HG03432 (cell line): ENCODE results near the gene OXSM.

Experiments
- ATAC-seq: cut with Tn5 transposase; IDR thresholded peaks from one replicate; pipeline ENCODE4 v1.9.1; 2021; ENCODE audit warnings: mild to moderate bottlenecking, moderate library complexity; ENCODE audit not compliant: unreplicated experiment

Gene OXSM

DNA sequence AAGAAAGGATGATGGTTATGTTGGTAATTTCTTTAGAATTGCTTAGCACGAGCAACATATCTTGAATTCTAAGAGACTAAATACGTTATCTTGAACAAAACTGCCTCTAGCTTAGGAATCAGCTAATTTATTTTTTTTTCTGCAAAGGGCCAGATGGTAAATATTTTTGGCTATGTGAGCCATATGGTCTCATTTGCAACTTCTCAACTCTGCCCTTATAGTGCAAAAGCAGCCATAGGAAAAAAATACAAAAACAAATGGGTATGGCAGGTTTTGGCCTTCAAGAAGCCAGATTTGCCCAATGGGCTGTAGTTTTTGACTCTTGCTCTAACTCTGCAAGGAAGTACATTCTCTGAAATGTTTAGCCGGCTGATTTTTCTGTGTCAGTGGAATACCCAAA lies 11.9 kb downstream of the OXSM start:
- no peak for ATAC-seq

GRCh38 chr3:25803833-25804232 lies 13.9 kb downstream of the OXSM start:
- ATAC-seq: no peak

- no peak for ATAC-seq
These were observed 14.8 kb downstream of the OXSM start for GRCh38 chr3:25804676-25805075.

GRCh38 chr3:25812644-25813043 lies 22.8 kb downstream of the OXSM start:
- no peak for ATAC-seq

GRCh38 chr3:25817107-25817506 lies 27.2 kb downstream of the OXSM start:
- ATAC-seq: peak; percentile 58

DNA sequence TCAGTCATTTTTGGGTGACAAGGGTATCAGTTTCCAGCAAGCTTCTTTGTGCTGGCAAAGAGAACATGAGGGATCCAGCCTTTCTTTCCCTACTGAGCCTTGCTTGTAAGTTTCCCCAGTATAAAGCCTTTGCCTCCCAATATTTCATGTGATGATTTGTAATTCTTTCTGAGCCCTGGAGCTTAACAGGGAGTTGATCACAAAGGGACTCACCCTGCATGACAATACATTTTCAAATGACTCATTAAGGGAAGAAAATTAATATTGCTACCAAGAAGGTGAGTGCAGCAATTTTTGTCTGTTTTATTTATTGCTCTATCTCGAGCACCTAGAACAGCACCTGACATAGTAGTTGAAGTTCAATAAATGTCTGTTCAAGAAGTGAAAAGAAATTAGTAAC lies 27.7 kb downstream of the OXSM start:
- no peak for ATAC-seq

DNA sequence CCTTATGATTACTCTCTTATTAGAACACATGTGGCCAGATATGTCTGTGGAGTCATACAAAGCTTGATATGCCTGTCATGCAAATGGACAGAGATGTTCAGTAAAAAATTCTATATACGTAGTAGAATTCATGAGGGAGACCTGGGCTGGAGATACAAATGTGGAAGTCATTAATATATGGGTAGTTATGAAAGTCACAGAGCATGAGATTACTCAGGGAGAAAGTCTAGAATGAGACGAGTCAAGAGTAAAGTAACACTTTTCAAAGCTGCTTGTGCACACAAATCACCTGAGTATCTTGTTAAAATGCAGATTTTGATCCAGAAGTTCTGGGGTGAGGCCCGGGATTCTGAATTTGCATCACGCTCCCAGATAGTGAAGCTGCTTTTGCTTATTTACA lies 28.4 kb downstream of the OXSM start:
- ATAC-seq: no peak

GRCh38 chr3:25820366-25820765 lies 30.5 kb downstream of the OXSM start:
- no peak for ATAC-seq

- ATAC-seq: no peak
These were observed 31.1 kb downstream of the OXSM start for GRCh38 chr3:25820816-25821486.

GRCh38 chr3:25821746-25822573 lies 32.1 kb downstream of the OXSM start:
- no peak for ATAC-seq

GRCh38 chr3:25823314-25823713 lies 33.4 kb downstream of the OXSM start:
- ATAC-seq: no peak

- ATAC-seq: no peak
These were observed 36.6 kb downstream of the OXSM start for GRCh38 chr3:25826510-25826909.

GRCh38 chr3:25830373-25831280 lies 40.7 kb downstream of the OXSM start:
- no peak for ATAC-seq

DNA sequence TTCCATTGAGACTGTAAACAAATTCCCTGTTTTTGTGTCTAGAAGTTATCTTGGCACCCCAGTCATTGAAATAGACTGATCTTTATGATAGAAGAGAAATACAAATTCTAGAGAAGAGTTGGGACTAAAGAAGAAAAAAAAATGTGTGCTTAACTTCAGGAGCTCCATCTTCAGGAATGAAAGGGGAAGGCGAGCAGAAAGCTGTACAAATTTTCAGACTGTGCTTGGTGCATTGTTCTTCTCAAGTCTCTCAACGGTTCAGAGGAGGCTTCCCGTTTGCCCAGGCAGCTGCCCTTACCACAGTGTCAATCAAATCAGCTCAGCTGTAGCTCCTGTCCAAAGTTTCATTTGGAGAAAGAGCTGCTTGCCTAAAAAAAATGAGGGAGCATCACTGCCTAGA lies 41.7 kb downstream of the OXSM start:
- ATAC-seq: peak; percentile 52

GRCh38 chr3:25834346-25834745 lies 44.5 kb downstream of the OXSM start:
- peak; percentile 83 for ATAC-seq

- no peak for ATAC-seq
These were observed 46.7 kb downstream of the OXSM start for GRCh38 chr3:25836579-25836978.

GRCh38 chr3:25837038-25837437 lies 47.1 kb downstream of the OXSM start:
- ATAC-seq: no peak

DNA sequence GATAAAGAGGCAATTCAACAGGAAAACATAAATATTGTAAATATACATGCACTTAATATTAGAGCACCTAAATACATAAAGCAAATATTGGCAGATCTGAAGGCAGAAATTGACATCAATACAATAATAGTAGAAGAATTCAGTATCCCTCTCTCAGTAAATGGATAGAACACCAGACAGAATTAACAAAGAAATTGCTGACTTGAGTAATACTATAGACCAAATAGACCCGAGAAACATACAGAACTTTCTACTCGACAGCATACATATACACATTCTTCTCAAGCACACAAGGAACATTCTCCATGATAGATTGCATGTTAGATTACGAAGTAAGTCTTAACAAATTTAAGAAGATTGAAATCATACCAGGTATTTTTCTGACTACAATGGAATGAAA lies 50.2 kb downstream of the OXSM start:
- ATAC-seq: no peak

DNA sequence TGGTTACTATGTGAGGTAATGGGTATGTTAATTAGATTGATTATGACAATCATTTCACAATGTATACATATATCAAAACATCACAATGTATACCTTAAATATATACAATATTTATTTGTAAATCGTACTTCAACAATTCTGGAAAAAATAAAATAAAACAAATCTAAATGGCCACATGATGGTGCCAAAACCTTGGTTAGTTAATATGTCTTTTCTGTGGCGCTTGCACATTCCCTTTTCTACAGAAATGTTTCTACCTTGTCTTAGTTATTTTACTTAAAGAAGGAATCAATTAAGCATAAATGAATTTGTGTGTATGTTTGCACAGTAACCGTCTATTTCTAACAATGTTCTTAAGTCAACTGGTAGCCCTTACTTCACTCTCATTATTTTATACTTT lies 53.4 kb downstream of the OXSM start:
- no peak for ATAC-seq
